CD4-positive, alpha-beta T cell treated with Interleukin-10 for 1 hour (primary cell): ENCODE data around the gene ZFP42.
"Not testable (repeated sequence)": the region's sequence is repeated elsewhere in the genome, so short reads cannot be mapped to it uniquely, and the experiment has no call there.

Experiments used
- DNase-seq: peaks from one replicate; pipeline ENCODE4 v3.0.0-alpha.2; 2020

Gene ZFP42

DNA sequence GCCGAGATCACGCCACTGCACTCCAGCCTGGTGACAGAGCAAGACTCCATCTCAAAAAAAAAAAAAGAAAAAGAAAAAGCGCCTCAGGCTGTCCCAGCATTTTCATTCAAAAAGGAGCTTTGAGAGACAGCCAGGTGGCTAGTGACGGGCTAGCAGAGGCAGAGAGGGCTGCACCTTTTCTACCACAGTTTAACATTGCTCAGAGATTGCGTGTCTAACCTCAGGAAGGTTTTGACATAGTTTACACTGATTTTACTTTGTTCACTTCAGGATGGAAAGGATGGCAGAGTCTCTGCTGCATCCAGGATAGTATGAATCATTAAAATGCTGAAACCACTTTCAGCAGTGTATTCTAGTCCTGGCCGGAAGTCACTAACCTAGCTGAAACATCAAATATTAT, 28.1 kb downstream of the ZFP42 start:
- DNase-seq, result no peak

DNA sequence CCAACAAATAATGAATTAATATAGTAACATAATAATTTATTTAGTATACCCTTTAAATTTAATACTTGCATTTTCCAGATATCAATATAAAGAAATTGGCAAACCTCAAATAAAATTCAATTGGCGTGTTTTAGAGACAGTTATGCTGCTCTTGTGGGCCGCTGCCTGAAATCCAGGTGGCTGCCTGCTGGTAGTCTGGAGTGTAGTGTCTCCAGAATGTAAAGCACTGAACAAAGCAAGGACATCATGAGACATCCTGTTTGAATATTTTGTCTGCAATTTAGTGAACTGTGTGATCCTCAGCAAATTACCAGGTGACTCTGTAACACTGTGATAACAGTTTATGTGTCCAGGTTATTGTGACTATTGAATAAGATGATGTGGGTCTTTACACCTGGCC, 29.9 kb downstream of the ZFP42 start:
- no peak for DNase-seq

DNA sequence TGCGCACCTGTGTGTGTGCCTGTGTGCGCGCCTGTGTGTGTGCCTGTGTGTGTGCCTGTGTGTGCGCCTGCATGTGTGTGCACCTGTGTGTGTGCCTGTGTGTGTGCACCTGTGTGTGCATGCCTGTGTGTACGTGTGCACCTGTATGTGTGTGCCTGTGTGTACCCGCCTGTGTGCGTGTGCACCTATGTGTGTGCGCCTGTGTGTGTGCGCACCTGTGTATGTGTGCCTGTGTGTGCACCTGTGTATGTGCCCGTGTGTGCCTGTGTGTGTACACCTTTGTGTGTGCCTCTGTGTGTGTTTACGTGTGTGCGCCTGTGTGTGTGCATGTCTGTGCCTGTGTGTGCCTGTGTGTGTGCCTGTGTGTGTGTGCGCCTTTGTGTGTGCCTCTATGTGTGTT, 33.5 kb downstream of the ZFP42 start:
- no peak for DNase-seq

DNA sequence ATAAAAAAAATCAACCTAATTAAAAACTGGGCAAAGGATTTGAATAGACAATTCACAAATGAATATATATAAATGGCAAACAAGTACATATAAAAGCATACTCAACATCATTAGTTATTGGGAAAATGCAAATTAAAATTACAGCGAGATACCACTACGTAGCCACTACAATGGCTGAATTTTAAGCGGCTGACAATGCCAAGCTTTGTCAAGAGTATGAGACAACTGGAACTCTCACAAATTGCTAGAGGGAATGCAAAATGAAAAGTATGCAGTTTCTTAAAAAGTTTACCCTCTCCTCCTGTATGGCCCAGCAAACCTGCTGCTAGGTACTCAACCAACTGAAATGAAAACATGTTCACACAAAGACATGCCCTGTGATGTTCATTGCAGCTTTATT, 34.8 kb downstream of the ZFP42 start:
- DNase-seq, result no peak

DNA sequence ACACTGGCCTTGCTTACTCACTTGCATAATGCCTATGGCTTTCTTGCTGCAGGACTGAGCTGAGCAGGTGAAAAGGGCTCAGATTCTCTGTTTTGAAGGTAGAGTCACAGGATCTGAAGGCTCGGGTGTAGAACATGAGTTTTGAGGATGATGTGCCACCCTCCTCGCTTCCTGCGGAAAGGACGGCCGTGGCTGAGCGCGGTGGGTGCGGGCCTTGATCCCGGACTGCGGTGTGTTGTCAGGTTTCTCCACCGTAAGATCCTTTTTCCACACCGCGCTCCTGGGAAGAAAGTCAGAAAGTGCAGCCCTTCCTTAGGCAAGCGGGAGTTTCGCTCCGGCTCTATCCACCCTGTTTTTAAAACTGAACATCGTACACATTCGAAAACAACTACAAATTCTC, 36.2 kb downstream of the ZFP42 start:
- DNase-seq, result no peak

DNA sequence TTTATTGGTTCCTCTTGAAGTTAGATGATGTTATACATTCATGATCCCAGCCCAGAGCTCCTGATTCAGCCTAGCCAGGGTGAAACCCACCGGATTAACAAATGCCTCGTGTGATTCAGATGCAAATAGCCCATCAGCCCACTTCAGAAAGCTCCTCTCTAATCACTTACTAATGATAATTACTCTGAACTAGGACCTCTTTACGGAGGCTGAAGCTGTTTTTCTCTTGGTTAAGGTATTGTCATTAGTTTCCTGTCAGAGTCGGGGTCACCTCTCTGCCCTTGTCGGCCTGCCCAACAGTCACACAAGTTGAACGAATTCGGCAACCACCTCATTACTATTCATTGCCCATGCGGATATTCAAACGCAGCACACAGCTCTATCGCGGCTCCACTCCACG, 36.6 kb downstream of the ZFP42 start:
- no peak for DNase-seq

DNA sequence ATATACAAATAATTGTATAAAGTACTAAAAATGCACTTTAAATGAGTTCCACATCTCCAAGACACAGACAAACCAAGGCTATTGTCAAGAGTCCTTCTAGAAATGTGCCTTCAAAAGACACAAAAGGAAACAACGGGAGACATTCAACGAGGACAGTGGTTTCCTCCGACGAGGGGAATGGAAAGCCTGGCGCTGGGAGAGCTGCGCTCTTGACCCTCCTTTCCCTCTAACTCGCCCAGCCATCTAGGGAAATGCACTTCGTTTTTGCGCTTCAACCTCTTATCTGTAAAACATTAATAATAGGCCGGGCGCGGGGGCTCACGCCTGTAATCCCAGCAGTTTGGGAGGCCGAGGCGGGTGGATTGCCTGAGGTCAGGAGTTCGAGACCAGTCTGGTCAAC, 37.0 kb downstream of the ZFP42 start:
- DNase-seq, result no peak

DNA sequence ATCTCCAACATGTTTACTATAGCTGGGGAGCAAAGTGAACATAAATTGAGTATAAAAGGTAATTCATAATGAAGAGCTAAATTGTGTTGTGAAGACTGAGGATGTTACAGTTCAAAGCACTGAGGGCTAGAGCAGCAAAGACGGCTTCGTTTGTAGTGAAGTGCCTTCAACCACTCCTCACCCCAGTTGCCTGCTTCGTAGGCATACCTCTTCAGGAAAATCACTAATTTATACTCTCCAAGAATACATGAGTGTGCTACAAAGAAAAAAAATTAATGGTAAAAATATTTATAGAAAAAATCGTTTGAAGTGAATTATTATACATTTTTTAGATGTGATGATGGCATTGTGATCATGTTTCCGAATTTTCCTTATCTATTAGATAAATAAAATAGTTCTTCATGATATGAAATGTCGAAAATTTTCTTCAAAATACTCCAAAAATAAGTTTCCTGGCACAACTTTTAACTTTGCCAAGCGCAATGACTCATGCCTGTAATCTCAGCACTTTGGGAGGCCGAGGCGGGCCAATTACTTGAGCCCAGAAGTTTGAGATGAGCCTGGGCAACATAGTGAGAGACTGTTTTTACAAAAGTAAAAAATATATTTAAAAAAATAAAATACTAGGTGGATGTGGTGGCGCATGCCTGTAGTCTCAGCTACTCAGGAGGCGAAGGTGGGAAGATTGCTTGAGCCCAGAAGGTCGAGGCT, 41.6 kb downstream of the ZFP42 start:
- no peak for DNase-seq

DNA sequence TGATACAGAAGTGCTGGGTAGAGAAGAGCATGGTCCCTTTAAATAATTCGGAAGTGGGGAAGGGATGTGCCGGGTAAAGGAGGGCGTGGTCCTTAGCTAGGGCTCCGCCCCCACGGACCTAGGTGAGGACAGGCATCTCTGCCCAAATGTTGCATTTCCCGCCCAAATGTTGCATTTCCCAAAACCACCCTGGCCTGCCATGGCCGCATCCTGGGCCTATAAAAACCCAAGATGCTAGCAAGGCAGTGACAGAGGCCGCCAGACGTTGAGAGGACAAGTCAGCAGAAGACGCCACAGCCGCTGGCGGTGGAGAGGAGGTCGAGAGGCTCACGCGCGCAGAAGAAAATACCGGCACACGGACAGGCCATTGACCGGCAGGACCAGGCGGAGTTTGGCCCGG, 46.1 kb downstream of the ZFP42 start:
- DNase-seq, result no peak

DNA sequence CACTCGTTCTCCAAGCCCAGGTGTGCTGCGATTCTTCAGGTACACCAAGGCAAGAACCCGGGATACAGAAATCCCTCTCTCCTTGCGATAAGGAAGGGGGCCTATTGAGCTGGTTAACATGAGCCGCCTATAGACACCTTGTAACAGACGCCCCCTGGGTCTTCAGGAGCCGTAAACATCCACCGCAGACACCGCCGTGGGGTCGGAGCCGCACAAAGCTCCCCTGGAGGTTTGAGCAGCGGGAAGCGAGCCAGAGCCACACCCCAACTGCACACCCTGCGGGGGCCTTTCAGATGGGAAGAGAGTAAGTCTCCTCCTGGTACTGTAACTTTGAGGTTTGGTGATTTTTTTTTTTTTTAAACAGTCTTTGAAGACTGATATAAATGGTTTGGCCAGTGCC, 46.6 kb downstream of the ZFP42 start:
- no peak for DNase-seq

DNA sequence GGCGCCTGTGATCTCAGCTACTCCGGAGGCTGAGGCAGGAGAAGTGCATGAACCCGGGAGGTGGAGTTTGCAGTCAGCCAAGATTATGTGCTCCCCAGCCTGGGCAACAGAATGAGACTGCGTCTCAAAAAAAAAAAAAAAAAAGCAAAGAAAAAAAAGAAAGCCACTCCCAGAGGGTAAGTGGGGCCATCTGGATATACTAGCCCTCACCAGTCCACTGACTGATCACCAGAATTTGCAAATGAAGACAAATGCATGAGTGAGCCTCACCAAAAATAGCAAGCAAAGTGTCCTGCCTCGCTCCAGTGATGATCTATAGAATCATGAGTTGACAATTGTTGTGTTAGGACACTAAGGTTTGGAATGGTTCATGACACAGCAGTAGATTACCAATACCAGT, 47.6 kb downstream of the ZFP42 start:
- DNase-seq, result no peak

DNA sequence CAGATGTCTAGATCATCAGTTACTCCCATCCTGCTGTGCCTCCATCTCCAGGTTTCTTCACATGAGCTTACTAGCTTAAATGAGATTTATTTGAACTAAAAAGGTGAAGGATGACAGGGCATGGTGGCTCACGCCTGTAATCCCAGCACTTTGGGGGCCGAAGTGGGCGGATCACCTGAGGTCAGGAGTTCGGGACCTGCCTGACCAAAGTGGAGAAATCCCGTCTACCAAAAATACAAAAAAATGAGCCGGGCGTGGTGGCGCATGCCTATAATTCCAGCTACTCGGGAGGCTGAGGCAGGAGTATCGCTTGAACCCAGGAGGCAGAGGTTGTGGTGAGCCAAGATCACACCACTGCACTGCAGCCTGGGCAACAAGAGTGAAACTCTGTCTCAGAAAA, 49.9 kb downstream of the ZFP42 start:
- DNase-seq, result not testable (repeated sequence)

DNA sequence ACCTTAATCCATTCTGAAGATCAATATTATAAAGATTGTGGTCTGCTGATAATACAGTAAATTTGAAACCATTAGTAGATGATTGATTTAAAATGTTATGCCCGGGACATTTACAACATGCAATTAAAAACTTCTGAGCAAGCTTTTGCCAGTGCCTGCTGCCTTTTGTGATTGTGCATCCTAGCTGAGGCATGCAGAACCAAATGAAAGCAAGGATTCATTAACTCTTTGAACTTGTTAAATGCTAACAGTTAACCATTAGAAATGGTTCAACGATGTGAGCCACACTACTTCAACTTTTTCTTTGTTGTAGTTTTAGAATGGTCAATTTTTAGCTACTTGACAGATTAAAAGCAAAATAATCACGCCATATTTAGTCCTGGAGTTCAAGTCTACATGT, 51.1 kb downstream of the ZFP42 start:
- no peak for DNase-seq

DNA sequence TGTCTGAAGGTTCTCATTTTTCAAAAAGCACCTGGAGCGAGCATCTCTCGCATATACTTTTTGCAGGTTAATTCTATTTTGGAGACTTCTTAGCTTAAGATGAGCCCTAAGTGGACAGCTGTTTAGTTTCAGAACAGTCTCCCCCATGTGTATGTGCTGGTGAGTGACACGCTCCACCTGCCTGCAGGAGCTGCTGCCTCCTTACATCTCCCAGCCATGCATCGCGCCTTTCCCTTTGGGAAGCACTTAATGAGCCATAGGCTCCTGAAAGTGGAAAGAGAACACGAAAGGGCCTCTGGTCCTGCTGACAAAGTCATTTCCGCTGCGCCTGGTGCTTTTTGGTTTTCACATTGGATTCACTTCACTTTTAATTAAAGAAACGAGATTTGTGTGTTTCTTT, 57.7 kb downstream of the ZFP42 start:
- DNase-seq, result no peak
